GM12892 (cell line): ENCODE results near the gene SLC9A4.

Source experiments
- DNase-seq: peaks from one replicate; pipeline ENCODE4 v3.0.0; 2011; ENCODE audit not compliant: insufficient read length
- FAIRE-seq: peaks from 2 replicates; lab custom pipeline; 2011; peaks lifted over from hg19 to GRCh38; lab: Jason Lieb, UNC
- POLR2A ChIP-seq: IDR thresholded peaks from 2 replicates; pipeline ENCODE4 v1.6.1; 2011; ENCODE audit warnings: low read depth, low read length, control low read depth
- POLR2AphosphoS5 ChIP-seq: IDR thresholded peaks from 2 replicates; pipeline ENCODE4 v1.6.1; 2011; ENCODE audit warnings: low read depth, low read length, control low read depth
- TAF1 ChIP-seq: IDR thresholded peaks from 2 replicates; pipeline ENCODE4 v1.6.1; 2011; ENCODE audit warnings: low read depth, mild to moderate bottlenecking, control low read depth, low read length, borderline replicate concordance

Gene SLC9A4

GRCh38 chr2:102485147-102485785, 12.2 kb downstream of the SLC9A4 start:
- no peak for FAIRE-seq
- no peak for TF ChIP-seq POLR2AphosphoS5
- TF ChIP-seq TAF1 = no peak
- TF ChIP-seq POLR2A = no peak
- no peak for DNase-seq

GRCh38 chr2:102486941-102487702, 14.1 kb downstream of the SLC9A4 start:
- FAIRE-seq (no peak), DNase-seq (no peak)
- TF ChIP-seq POLR2AphosphoS5 (no peak), TAF1 (no peak), POLR2A (no peak)

- no peak for TF ChIP-seq TAF1
- TF ChIP-seq POLR2AphosphoS5 = no peak
- TF ChIP-seq POLR2A = no peak
- DNase-seq = no peak
- FAIRE-seq = no peak
These were observed 14.9 kb downstream of the SLC9A4 start for GRCh38 chr2:102487761-102488462.

GRCh38 chr2:102489646-102490045, 16.6 kb downstream of the SLC9A4 start:
- TF ChIP-seq POLR2A (no peak), TAF1 (no peak), POLR2AphosphoS5 (no peak)
- DNase-seq = no peak
- FAIRE-seq = no peak

GRCh38 chr2:102492006-102492405, 19.0 kb downstream of the SLC9A4 start:
- TF ChIP-seq TAF1 (no peak), POLR2A (no peak), POLR2AphosphoS5 (no peak)
- DNase-seq (no peak), FAIRE-seq (no peak)

GRCh38 chr2:102494570-102494969, 21.5 kb downstream of the SLC9A4 start:
- no peak for FAIRE-seq
- DNase-seq = no peak
- TF ChIP-seq TAF1 = no peak
- TF ChIP-seq POLR2A = no peak
- no peak for TF ChIP-seq POLR2AphosphoS5

GRCh38 chr2:102498414-102498813, 25.4 kb downstream of the SLC9A4 start:
- TF ChIP-seq TAF1 (no peak), POLR2AphosphoS5 (no peak), POLR2A (no peak)
- no peak for DNase-seq
- FAIRE-seq = no peak

- DNase-seq (no peak), FAIRE-seq (no peak)
- TF ChIP-seq POLR2AphosphoS5 = no peak
- no peak for TF ChIP-seq TAF1
- no peak for TF ChIP-seq POLR2A
These were observed 26.5 kb downstream of the SLC9A4 start for GRCh38 chr2:102499558-102499957.

- TF ChIP-seq TAF1 = no peak
- no peak for TF ChIP-seq POLR2AphosphoS5
- TF ChIP-seq POLR2A = no peak
- no peak for DNase-seq
- no peak for FAIRE-seq
These were observed 29.6 kb downstream of the SLC9A4 start for GRCh38 chr2:102502576-102502975.

- DNase-seq = no peak
- no peak for FAIRE-seq
- TF ChIP-seq POLR2AphosphoS5 (no peak), TAF1 (no peak), POLR2A (no peak)
These were observed 31.8 kb downstream of the SLC9A4 start for GRCh38 chr2:102504833-102505232.

- no peak for DNase-seq
- FAIRE-seq = no peak
- TF ChIP-seq TAF1 (no peak), POLR2AphosphoS5 (no peak), POLR2A (no peak)
These were observed 32.3 kb downstream of the SLC9A4 start for GRCh38 chr2:102505290-102505689.
